OCI-LY3 (cell line): ENCODE data around the gene INSIG1.

ENCODE experiments used
- H2AFZ ChIP-seq: fragments of 200-600, 300-600 bp; shearing (Covaris generic); 2 replicates; pipeline ENCODE4 v1.6.0; 2014; ENCODE audit warnings: antibody characterized with exemption, low read depth, low read length
- H3K27ac ChIP-seq: fragments of 200-600, 300-600 bp; sonication (generic); 2 replicates; pipeline ENCODE4 v1.5.1; 2014; ENCODE audit warnings: mild to moderate bottlenecking, low read length, moderate library complexity, mixed read lengths
- H3K27me3 ChIP-seq: fragments of 200-600, 300-600 bp; sonication (generic); 2 replicates; pipeline ENCODE4 v1.6.1; 2014; ENCODE audit warnings: low read depth, low read length, mixed read lengths
- H3K36me3 ChIP-seq: fragments of 200-600, 300-600 bp; sonication (generic); replicated peaks from 2 replicates; pipeline ENCODE3; 2014; ENCODE audit warnings: low read depth, low read length, mixed read lengths
- H3K4me1 ChIP-seq: fragments of 300-600, 200-600 bp; sonication (generic); 2 replicates; pipeline ENCODE4 v1.6.1; 2014; ENCODE audit warnings: low read length, mixed read lengths
- H3K4me2 ChIP-seq: fragments of 200-600, 300-600 bp; sonication (generic); 2 replicates; pipeline ENCODE4 v1.6.1; 2014; ENCODE audit warnings: low read length, mixed read lengths
- H3K4me3 ChIP-seq: fragments of 300-600, 200-600 bp; sonication (generic); 2 replicates; pipeline ENCODE4 v1.5.1; 2014; ENCODE audit warnings: antibody characterized with exemption, mild to moderate bottlenecking, low read length, moderate library complexity
- H3K79me2 ChIP-seq: fragments of 300-600, 200-600 bp; shearing (Covaris generic); 2 replicates; pipeline ENCODE4 v1.6.1; 2014; ENCODE audit warnings: mild to moderate bottlenecking, low read length, mixed read lengths
- H3K9ac ChIP-seq: fragments of 300-600, 200-600 bp; shearing (Covaris generic); 2 replicates; pipeline ENCODE4 v1.6.0; 2014; ENCODE audit warnings: mild to moderate bottlenecking, low read length, moderate library complexity
- H3K9me3 ChIP-seq: fragments of 200-600, 300-600 bp; shearing (Covaris generic); 2 replicates; pipeline ENCODE4 v1.6.1; 2014; ENCODE audit warnings: low read length, mixed read lengths; ENCODE audit not compliant: insufficient read depth
- H4K20me1 ChIP-seq: fragments of 200-600, 300-600 bp; sonication (generic); 2 replicates; pipeline ENCODE4 v1.6.1; 2016; ENCODE audit warnings: low read length, mixed read lengths; ENCODE audit not compliant: insufficient read depth
- CTCF ChIP-seq: fragments of 200-600, 300-600 bp; sonication (generic); IDR thresholded peaks from 2 replicates; pipeline ENCODE4 v1.5.1; 2014; ENCODE audit warnings: antibody characterized with exemption, low read length, low read depth
- EZH2phosphoT487 ChIP-seq: fragments of 200-600 bp; shearing (Covaris generic); IDR thresholded peaks from 2 replicates; pipeline ENCODE4 v1.6.1; 2018; ENCODE audit warnings: antibody characterized with exemption, mixed run types, low read depth

INSIG1 gene

GRCh38 chr7:155285833-155286232 lies 11.8 kb upstream of the INSIG1 start:
- H3K4me1 ChIP-seq = peaks cover 28% of the 10 kb centered on the region

GRCh38 chr7:155286686-155287085 lies 11.0 kb upstream of the INSIG1 start:
- Histone ChIP-seq H4K20me1 (no peaks in the 10 kb centered on the region), H3K4me3 (no peak overlapping the region), H3K27me3 (peaks cover 8% of the 10 kb centered on the region), H3K27ac (no peak overlapping the region), H3K4me1 (peaks cover 24% of the 10 kb centered on the region), H3K4me2 (no peak overlapping the region), H3K9ac (no peak overlapping the region), H3K36me3 (no peaks in the 10 kb centered on the region), H3K9me3 (no peaks in the 10 kb centered on the region), H3K79me2 (no peaks in the 10 kb centered on the region), H2AFZ (no peak overlapping the region)
- no peak for TF ChIP-seq EZH2phosphoT487
- no peak for TF ChIP-seq CTCF

More at GRCh38 chr7:155285833-155286232, 11.8 kb upstream of the INSIG1 start:
- no peaks in the 10 kb centered on the region for H3K79me2 ChIP-seq
- no peaks in the 10 kb centered on the region for H4K20me1 ChIP-seq
- no peak overlapping the region for H3K4me2 ChIP-seq
- H3K36me3 ChIP-seq = no peaks in the 10 kb centered on the region
- TF ChIP-seq EZH2phosphoT487 (no peak), CTCF (no peak)
- no peak overlapping the region for H2AFZ ChIP-seq
- H3K9ac ChIP-seq = no peak overlapping the region
- peaks cover 16% of the 10 kb centered on the region for H3K27me3 ChIP-seq
- H3K9me3 ChIP-seq = no peaks in the 10 kb centered on the region
- H3K4me3 ChIP-seq = no peak overlapping the region
- H3K27ac ChIP-seq = no peak overlapping the region

GRCh38 chr7:155287284-155287935 lies 10.3 kb upstream of the INSIG1 start:
- Histone ChIP-seq H2AFZ (no peak overlapping the region), H3K4me1 (peaks cover 20% of the 10 kb centered on the region), H3K79me2 (no peaks in the 10 kb centered on the region), H3K9ac (no peak overlapping the region), H3K9me3 (no peaks in the 10 kb centered on the region), H4K20me1 (no peaks in the 10 kb centered on the region), H3K27me3 (0 out of 2 replicates have a peak, but pooled peaks cover 3% of the 10 kb centered on the region), H3K27ac (no peak overlapping the region), H3K4me3 (no peak overlapping the region), H3K4me2 (no peak overlapping the region), H3K36me3 (no peaks in the 10 kb centered on the region)
- TF ChIP-seq EZH2phosphoT487 = no peak
- TF ChIP-seq CTCF = no peak

- H3K36me3 ChIP-seq = no peaks in the 10 kb centered on the region
- TF ChIP-seq CTCF (no peak), EZH2phosphoT487 (no peak)
- H3K79me2 ChIP-seq = no peaks in the 10 kb centered on the region
Observed at GRCh38 chr7:155288055-155288454, 9.6 kb upstream of the INSIG1 start.

More at GRCh38 chr7:155288055-155288454, 9.6 kb upstream of the INSIG1 start:
- Histone ChIP-seq H3K27ac (no peak overlapping the region), H3K9me3 (no peaks in the 10 kb centered on the region), H3K27me3 (0 out of 2 replicates have a peak, but pooled peaks cover 3% of the 10 kb centered on the region), H3K4me3 (no peak overlapping the region), H3K4me2 (no peak overlapping the region), H3K4me1 (peaks cover 14% of the 10 kb centered on the region), H3K9ac (no peak overlapping the region), H2AFZ (no peak overlapping the region), H4K20me1 (no peaks in the 10 kb centered on the region)
